ENCODE measurements around the gene TTC7B.

The TTC7B gene

DNA sequence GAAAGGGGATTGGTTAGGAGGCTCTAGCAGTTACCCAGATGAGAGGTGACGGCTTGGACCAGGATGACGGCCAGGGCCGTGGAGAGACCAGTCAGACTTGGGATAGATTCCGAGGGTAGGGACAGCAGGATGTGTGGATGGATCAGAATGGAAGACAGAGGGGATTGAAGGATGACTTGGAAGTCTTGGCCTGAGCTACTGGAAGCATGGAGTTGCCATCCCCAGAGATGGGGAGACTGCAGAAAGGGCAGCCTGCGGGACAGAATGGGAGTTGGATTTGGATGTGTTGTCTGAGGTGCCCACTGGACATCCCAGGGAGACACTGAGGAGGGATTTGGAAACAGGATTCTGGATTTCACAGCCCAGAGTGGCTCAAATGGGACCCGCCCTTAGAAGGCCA is 317.1 kb downstream of the TTC7B start:
- no peak for DNase-seq

DNA sequence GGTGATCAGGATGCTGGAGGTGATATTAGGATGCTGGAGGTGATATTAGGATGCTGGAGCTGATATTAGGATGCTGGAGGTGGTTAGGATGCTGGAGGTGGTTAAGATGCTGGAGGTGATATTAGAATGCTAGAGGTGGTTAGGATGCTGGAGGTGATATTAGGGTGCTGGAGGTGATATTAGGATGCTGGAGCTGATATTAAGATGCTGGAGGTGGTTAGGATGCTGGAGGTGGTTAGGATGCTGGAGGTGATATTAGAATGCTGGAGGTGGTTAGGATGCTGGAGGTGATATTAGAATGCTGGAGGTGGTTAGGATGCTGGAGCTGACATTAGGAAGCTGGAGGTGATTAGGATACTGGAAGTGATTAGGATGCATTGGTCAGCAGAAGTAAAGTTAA is 318.0 kb downstream of the TTC7B start:
- no peak for DNase-seq

- no peak for DNase-seq
These were observed 319.9 kb downstream of the TTC7B start for GRCh38 chr14:90496379-90496778.

DNA sequence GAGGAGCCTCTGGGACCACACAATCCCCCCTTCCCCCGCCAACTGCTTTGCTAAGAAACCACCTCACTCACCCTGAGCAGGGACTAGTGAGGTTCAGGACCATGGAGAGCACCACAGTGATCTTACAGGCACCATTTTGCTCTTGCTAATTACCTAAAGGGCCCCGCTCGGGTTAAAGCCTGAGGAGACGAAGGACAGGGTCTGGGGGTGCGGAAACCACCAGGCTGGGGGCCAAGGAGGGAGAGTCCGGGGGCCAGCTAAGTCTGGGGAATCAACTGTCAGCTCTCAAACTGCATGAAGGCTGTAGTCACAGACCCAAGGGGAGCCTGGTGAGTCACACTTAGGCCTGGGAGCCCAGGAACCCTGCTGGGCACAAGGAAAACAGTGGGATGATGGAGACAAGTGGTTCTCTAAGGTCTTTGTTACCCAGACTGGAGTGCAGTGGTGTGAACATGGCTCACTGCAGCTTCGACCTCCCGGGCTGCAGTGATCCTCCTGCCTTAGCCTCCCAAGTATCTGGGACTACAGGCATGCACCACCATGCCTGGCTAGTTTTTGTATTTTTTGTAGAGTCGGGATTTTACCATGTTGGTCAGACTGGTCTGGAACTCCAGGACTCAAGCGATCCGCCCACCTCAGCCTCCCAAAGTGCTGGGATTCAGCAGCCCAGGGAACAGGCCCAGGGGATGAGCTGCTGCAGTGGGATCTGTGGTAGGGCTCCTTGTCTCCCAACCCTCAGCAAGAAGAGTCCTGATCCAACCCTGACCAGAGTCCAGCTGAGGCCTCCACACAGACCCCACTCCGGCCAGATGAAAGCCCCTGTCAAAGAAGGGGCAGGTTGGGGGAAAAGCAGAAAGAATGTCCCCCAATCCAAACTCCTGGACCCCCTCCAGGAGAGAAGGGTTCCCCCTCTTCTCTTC is 320.6 kb downstream of the TTC7B start:
- no peak for DNase-seq

- DNase-seq, result no peak
These were observed 324.2 kb downstream of the TTC7B start for GRCh38 chr14:90491911-90492531.

GRCh38 chr14:90491221-90491885 is 324.9 kb downstream of the TTC7B start:
- DNase-seq, result no peak

- DNase-seq, result no peak
These were observed 325.5 kb downstream of the TTC7B start for GRCh38 chr14:90490720-90491050.

- DNase-seq, result no peak
These were observed 326.1 kb downstream of the TTC7B start for GRCh38 chr14:90489916-90490719.

DNA sequence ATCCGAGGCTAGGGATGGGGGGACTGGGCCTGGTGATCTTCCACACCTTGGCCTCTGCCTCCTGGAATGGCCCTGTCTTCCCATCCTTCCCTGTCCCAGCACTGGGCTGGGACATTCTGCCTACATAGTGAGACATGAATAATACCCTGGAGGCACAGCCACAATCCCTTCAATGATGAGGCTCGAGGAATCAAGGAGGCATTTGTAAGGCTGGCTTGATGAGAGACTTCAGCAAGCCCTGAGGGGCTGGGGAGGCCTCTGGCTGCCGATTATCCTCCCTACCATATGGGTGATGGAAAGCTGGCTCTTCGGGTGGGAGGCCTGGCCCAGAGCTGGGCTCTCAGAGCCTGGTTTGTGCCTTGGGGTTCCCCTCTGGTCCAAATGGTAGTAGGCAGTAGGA is 326.9 kb downstream of the TTC7B start:
- no peak for DNase-seq

- no peak for DNase-seq
These were observed 328.0 kb downstream of the TTC7B start for GRCh38 chr14:90488256-90488655.

DNA sequence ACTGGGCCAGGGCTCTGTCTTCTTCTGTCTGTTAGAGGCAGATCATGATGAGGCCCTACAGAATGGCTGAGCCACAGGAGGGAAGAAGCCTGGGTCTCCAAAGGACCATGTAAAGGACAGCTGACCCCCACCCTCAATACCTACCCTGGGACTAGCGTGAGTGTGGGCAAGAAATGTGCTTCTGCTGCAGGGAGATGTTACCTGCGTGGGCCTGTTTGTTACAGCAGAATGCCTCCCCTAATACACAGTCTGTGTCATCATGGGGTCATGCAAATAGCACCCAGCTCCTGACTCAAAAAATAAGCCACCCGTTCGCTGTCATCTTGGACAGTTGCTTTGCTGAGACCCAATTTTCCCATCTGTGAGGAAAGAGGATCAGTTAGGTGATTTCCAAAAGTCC is 328.8 kb downstream of the TTC7B start:
- DNase-seq, result no peak

GRCh38 chr14:90487031-90487430 is 329.2 kb downstream of the TTC7B start:
- peak; percentile 88 for DNase-seq

- no peak for DNase-seq
These were observed 331.9 kb downstream of the TTC7B start for GRCh38 chr14:90484291-90484690.

DNA sequence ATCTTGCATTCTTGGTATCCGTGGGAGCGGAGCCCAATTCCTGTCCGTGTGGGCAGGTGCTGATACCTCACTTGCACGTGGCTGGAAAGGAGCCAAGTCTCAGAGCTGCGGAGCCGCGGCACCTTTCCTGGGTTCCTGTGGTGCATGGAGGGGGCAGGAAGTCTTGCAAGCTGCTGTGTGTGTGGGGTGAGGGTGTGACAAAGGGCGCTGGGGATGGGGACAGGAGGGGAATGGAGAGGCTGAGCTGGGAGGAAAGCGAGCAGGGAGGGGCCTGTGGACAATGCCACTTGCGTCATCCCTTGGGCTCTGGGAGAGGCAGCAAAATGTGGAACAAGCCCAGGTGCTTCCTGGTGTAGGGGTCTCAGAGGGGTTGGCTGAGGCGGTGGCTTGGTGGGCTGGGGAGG is 332.7 kb downstream of the TTC7B start:
- peak; percentile 79 for DNase-seq

DNA sequence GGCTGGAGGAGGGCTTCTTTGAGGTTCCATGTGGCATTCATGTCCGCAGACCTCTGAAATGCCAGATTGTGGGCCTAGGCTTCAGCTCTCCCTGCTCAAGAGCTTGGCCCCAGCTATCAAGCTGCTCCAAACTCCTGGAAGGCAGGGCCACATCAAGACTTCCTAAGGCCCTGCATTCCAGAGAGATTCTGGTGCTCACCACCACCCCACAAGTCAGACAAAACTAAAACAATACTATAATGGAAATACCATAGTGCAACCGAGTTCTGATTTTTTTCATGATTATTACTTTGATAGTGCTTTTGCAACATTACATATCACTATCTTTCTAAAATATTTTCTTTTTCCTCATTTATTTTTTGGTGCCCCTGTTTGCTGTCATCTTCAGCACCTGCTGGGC is 333.1 kb downstream of the TTC7B start:
- DNase-seq, result no peak

DNA sequence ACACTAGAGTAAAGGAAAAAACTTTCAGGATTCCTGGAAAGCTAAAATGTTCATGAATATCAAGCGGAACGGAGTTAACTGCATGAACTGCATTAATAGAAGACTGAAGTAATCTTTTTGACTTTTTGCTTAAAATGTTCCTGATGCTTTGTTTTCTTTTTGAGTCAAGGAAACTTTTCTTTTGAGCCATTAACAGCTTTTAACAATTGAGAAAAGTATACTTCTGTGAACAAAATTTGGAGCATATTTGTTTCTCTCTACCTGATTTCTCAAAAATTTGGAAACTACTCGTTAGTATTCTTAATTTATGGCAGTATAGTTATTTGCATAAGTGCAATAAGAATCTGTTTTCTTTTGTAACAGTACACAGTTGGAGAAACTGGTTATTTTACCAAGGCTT is 340.9 kb downstream of the TTC7B start:
- DNase-seq, result no peak
